PC-9 (cell line): ENCODE results near the gene CD4. TPM values are rescaled to one million over a fixed set of nuclear protein-coding genes. Genes with fewer than 3 reads are reported as not detected.
A peak's percentile ranks its signal among the peaks of the same experiment; 100 is the strongest.

ENCODE experiments used
- BruUV-seq: library from RNA; stranded (reverse); fragments of 400-500 nt; replicated peaks from 2 replicates; lab custom pipeline; 2021; lab: Mats Ljungman, UMichigan
- CTCF ChIA-PET: fragments of 300-600 bp; sonication (Branson Sonifier 250); formaldehyde crosslinking; loops from one replicate; lab custom pipeline; 2022; ENCODE audit warnings: antibody characterized with exemption; lab: Charles Lee
- POLR2A ChIA-PET: fragments of 300-600 bp; sonication (Branson Sonifier 250); formaldehyde crosslinking; loops from one replicate; lab custom pipeline; 2022; ENCODE audit warnings: antibody characterized with exemption; ENCODE audit not compliant: unreplicated experiment; lab: Charles Lee
- DNase-seq, 2 experiments: peaks; one replicate each; pipeline versions ENCODE4 v3.0.0 to v3.0.0-alpha.2; 2015 to 2022; ENCODE audit warnings: mixed read lengths in 1 of 2
- H2AFZ ChIP-seq: fragments of 200-600 bp; sonication (generic); 2 replicates; pipeline ENCODE4 v1.8.1; 2017; ENCODE audit warnings: antibody characterized with exemption
- H3F3A ChIP-seq: fragments of 200-600 bp; sonication (generic); 2 replicates; pipeline ENCODE4 v1.8.1; 2017; ENCODE audit warnings: antibody characterized with exemption, mild to moderate bottlenecking, low read depth; ENCODE audit not compliant: insufficient read depth
- H3K27ac ChIP-seq: fragments of 200-600 bp; sonication (generic); 2 replicates; pipeline ENCODE4 v1.6.1; 2016; ENCODE audit warnings: mixed run types
- H3K27me3 ChIP-seq: fragments of 200-600 bp; sonication (generic); 2 replicates; pipeline ENCODE4 v1.6.1; 2016; ENCODE audit warnings: low read depth, mixed run types; ENCODE audit not compliant: insufficient read depth
- H3K36me3 ChIP-seq: fragments of 200-600 bp; sonication (generic); 2 replicates; pipeline ENCODE4 v1.6.1; 2016; ENCODE audit warnings: low read depth, mixed run types
- H3K4me1 ChIP-seq: fragments of 200-600 bp; sonication (generic); replicated peaks from 2 replicates; pipeline ENCODE4 v1.6.1; 2016; ENCODE audit warnings: mixed run types; ENCODE audit not compliant: insufficient read depth
- H3K4me2 ChIP-seq: fragments of 200-600 bp; sonication (generic); 2 replicates; pipeline ENCODE4 v1.6.1; 2017; ENCODE audit warnings: mixed run types
- H3K4me3 ChIP-seq: fragments of 200-600 bp; sonication (generic); 2 replicates; pipeline ENCODE4 v1.6.1; 2016; ENCODE audit warnings: mixed run types
- H3K79me2 ChIP-seq: fragments of 200-600 bp; sonication (generic); 2 replicates; pipeline ENCODE4 v1.6.1; 2017; ENCODE audit warnings: low read depth, mixed run types
- H3K9me2 ChIP-seq: fragments of 200-600 bp; sonication (generic); 2 replicates; pipeline ENCODE4 v1.8.1; 2017; ENCODE audit warnings: mild to moderate bottlenecking; ENCODE audit not compliant: insufficient read depth
- H3K9me3 ChIP-seq: fragments of 200-600 bp; sonication (generic); 2 replicates; pipeline ENCODE4 v1.8.1; 2016; ENCODE audit warnings: low read depth; ENCODE audit not compliant: insufficient read depth
- H4K20me1 ChIP-seq: fragments of 200-600 bp; sonication (generic); 2 replicates; pipeline ENCODE4 v1.8.1; 2017; ENCODE audit not compliant: insufficient read depth
- CTCF ChIP-seq: fragments of 200-600 bp; sonication (generic); conservative IDR thresholded peaks from 2 replicates; pipeline ENCODE4 v1.6.1; 2017; ENCODE audit warnings: mixed run types, antibody characterized with exemption, mild to moderate bottlenecking, moderate library complexity
- EZH2 ChIP-seq: fragments of 200-600 bp; sonication (generic); IDR thresholded peaks from 2 replicates; pipeline ENCODE4 v1.8.0; 2017; ENCODE audit warnings: antibody characterized with exemption, low read depth
- intact Hi-C: fragments of 100-400 bp; cut with micrococcal nuclease; formaldehyde crosslinking; loops from one replicate; pipeline ENCODE4 v1.10.0; 2022; ENCODE audit not compliant: unreplicated experiment
- total RNA-seq: library from RNA; stranded (reverse); gene quantifications from 2 replicates; pipeline ENCODE4 v1.2.3, GENCODE V29; 2021

The CD4 gene
- total RNA-seq, 1 experiment from 2014 or later: 1.0 TPM

- Histone ChIP-seq H3F3A (peaks cover 15% of the 10 kb centered on the region; the same call in 1 of the 2 replicates), H3K27ac (peak overlapping the region; percentile 66), H4K20me1 (peaks cover 10% of the 10 kb centered on the region; the same call in 1 of the 2 replicates), H3K9me2 (no peaks in the 10 kb centered on the region), H3K9me3 (no peaks in the 10 kb centered on the region), H3K79me2 (peaks cover 48% of the 10 kb centered on the region), H2AFZ (no peak overlapping the region), H3K4me3 (peak overlapping the region; percentile 83), H3K27me3 (no peaks in the 10 kb centered on the region), H3K4me1 (peaks cover 25% of the 10 kb centered on the region), H3K4me2 (peak overlapping the region; percentile 96), H3K36me3 (peaks cover 28% of the 10 kb centered on the region)
- no peak for TF ChIP-seq EZH2
- no peak for TF ChIP-seq CTCF
- ChIA-PET CTCF (interaction anchor here (0.6 to 1.5 kb wide), 3 partner anchors 16 to 191 kb away, joined by 3 to 9 read pairs (median 5); no protein-coding TSS in a partner anchor), POLR2A (interaction anchor here (0.6 to 3.1 kb wide), 6 partner anchors 88 to 336 kb away, joined by 3 to 31 read pairs (median 8); partner anchors contain the start of genes C12orf57, MLF2, PTMS and RNU7-1)
- intact Hi-C loops: loop anchor here (2.0 to 5.0 kb wide), 3 partner anchors 51 to 286 kb away; partner anchors contain the start of genes LRRC23 and NOP2
- BruUV-seq: TSS peak; percentile 25
- no peak for DNase-seq
These were observed 64.3 kb downstream of the CD4 start for GRCh38 chr12:6853626-6854025.

- Histone ChIP-seq H4K20me1 (peaks cover 10% of the 10 kb centered on the region; the same call in 1 of the 2 replicates), H3K27ac (no peak overlapping the region), H3K79me2 (peaks cover 48% of the 10 kb centered on the region), H3K4me1 (peaks cover 25% of the 10 kb centered on the region), H3F3A (peaks cover 15% of the 10 kb centered on the region; the same call in 1 of the 2 replicates), H2AFZ (no peak overlapping the region), H3K4me3 (peak overlapping the region; percentile 83; the same call in 1 of the 2 replicates), H3K36me3 (peaks cover 30% of the 10 kb centered on the region), H3K9me3 (no peaks in the 10 kb centered on the region), H3K27me3 (no peaks in the 10 kb centered on the region), H3K9me2 (no peaks in the 10 kb centered on the region), H3K4me2 (peak overlapping the region; percentile 96)
- POLR2A ChIA-PET: interaction anchor here (0.5 to 0.7 kb wide), 3 partner anchors 87 to 1614 kb away, joined by 3 to 4 read pairs (median 4); no protein-coding TSS in a partner anchor
- DNase-seq: no peak
- TF ChIP-seq EZH2 (no peak), CTCF (no peak)
- no TSS peak for BruUV-seq
- intact Hi-C loops: loop anchor here (5.0 kb wide), 2 partner anchors 108 to 287 kb away; partner anchors contain the start of gene NOP2
- CTCF ChIA-PET: no interaction called here
These were observed 64.7 kb downstream of the CD4 start for GRCh38 chr12:6854036-6854435.

GRCh38 chr12:6855322-6855721 lies 66.0 kb downstream of the CD4 start:
- H3K4me2 ChIP-seq: no peak overlapping the region
- peaks cover 36% of the 10 kb centered on the region for H3K79me2 ChIP-seq
- no peaks in the 10 kb centered on the region for H3K9me2 ChIP-seq
- intact Hi-C loops: no loop called here
- no peaks in the 10 kb centered on the region for H3K27me3 ChIP-seq
- H3K36me3 ChIP-seq: peaks cover 30% of the 10 kb centered on the region
- peaks cover 10% of the 10 kb centered on the region; the same call in 1 of the 2 replicates for H4K20me1 ChIP-seq
- H3K27ac ChIP-seq: no peak overlapping the region
- peaks cover 17% of the 10 kb centered on the region for H3K4me1 ChIP-seq
- no peaks in the 10 kb centered on the region for H3K9me3 ChIP-seq
- no peak overlapping the region for H2AFZ ChIP-seq
- ChIA-PET POLR2A (no interaction called here), CTCF (interaction anchor here (0.6 kb wide), 1 partner anchor 37 kb away, joined by 3 read pairs; no protein-coding TSS in a partner anchor)
- BruUV-seq: no TSS peak
- no peak for TF ChIP-seq EZH2
- no peak for TF ChIP-seq CTCF
- no peak for DNase-seq
- H3K4me3 ChIP-seq: no peak overlapping the region
- peaks cover 15% of the 10 kb centered on the region; the same call in 1 of the 2 replicates for H3F3A ChIP-seq
